OCI-LY7 (cell line): ENCODE data around the gene ANTKMT.

Source experiments
- EZH2phosphoT487 ChIP-seq: fragments of 200-600 bp; sonication (generic); IDR thresholded peaks from 2 replicates; pipeline ENCODE4 v1.6.1; 2018; ENCODE audit warnings: low read depth, borderline replicate concordance, mild to moderate bottlenecking, mixed run types, antibody characterized with exemption, low read length, moderate library complexity, mixed read lengths
- TF ChIP-seq, protein P1 (sequence below): fragments of 200-600 bp; sonication (generic); conservative IDR thresholded peaks from 2 replicates; pipeline ENCODE4 v1.5.1; 2014; ENCODE audit warnings: mild to moderate bottlenecking, antibody characterized with exemption, low read length, moderate library complexity, mixed read lengths

GRCh38 chr16:752007-752312, 31.0 kb downstream of the ANTKMT start:
- TF ChIP-seq, protein P1, sequence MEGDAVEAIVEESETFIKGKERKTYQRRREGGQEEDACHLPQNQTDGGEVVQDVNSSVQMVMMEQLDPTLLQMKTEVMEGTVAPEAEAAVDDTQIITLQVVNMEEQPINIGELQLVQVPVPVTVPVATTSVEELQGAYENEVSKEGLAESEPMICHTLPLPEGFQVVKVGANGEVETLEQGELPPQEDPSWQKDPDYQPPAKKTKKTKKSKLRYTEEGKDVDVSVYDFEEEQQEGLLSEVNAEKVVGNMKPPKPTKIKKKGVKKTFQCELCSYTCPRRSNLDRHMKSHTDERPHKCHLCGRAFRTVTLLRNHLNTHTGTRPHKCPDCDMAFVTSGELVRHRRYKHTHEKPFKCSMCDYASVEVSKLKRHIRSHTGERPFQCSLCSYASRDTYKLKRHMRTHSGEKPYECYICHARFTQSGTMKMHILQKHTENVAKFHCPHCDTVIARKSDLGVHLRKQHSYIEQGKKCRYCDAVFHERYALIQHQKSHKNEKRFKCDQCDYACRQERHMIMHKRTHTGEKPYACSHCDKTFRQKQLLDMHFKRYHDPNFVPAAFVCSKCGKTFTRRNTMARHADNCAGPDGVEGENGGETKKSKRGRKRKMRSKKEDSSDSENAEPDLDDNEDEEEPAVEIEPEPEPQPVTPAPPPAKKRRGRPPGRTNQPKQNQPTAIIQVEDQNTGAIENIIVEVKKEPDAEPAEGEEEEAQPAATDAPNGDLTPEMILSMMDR, result no peak
- no peak for TF ChIP-seq EZH2phosphoT487
